ENCODE measurements around the gene FGFR3.

Gene FGFR3

GRCh38 chr4:1759818-1760223, 33.3 kb upstream of the FGFR3 start:
- no peak overlapping the region for H3K4me3 ChIP-seq (ENCODE audit: low read length)
- no peak for DNase-seq (ENCODE audit: low read depth)
- peak; percentile 22 for TF ChIP-seq CTCF (conservative IDR thresholded peaks at IDR 0.05; ENCODE audit: low read depth, low read length)

GRCh38 chr4:1760521-1761071, 32.5 kb upstream of the FGFR3 start:
- DNase-seq (ENCODE audit: low read depth), result no peak
- no peak overlapping the region for H3K4me3 ChIP-seq (ENCODE audit: low read length)
- no peak for TF ChIP-seq CTCF (conservative IDR thresholded peaks at IDR 0.05; ENCODE audit: low read depth, low read length)

GRCh38 chr4:1761130-1761689, 31.9 kb upstream of the FGFR3 start:
- no peak overlapping the region for H3K4me3 ChIP-seq (ENCODE audit: low read length)
- DNase-seq (ENCODE audit: low read depth), result no peak
- no peak for TF ChIP-seq CTCF (conservative IDR thresholded peaks at IDR 0.05; ENCODE audit: low read depth, low read length)

GRCh38 chr4:1762264-1763010, 30.7 kb upstream of the FGFR3 start:
- no peak for TF ChIP-seq CTCF (conservative IDR thresholded peaks at IDR 0.05; ENCODE audit: low read depth, low read length)
- no peak overlapping the region for H3K4me3 ChIP-seq (ENCODE audit: low read length)
- no peak for DNase-seq (ENCODE audit: low read depth)

- no peak for TF ChIP-seq CTCF (conservative IDR thresholded peaks at IDR 0.05; ENCODE audit: low read depth, low read length)
- no peak for DNase-seq (ENCODE audit: low read depth)
- H3K4me3 ChIP-seq (ENCODE audit: low read length), result no peak overlapping the region
Measured at GRCh38 chr4:1763070-1763549, 30.0 kb upstream of the FGFR3 start.

GRCh38 chr4:1763550-1764080, 29.5 kb upstream of the FGFR3 start:
- peak; percentile 18 for TF ChIP-seq CTCF (conservative IDR thresholded peaks at IDR 0.05; ENCODE audit: low read depth, low read length)
- DNase-seq (ENCODE audit: low read depth), result no peak
- no peak overlapping the region for H3K4me3 ChIP-seq (ENCODE audit: low read length)

Data from retinal pigment epithelial cell (primary cell).